WTC11 (cell line): ENCODE measurements around the gene KRT23. TPM values are rescaled to one million over a fixed set of nuclear protein-coding genes. Genes with fewer than 3 reads are reported as not detected.

ENCODE experiments used
- ATAC-seq: fragments of 200-7000 bp; cut with Tn5 transposase; 2 replicates; pipeline ENCODE4 v1.10.0; 2021; ENCODE audit warnings: mild to moderate bottlenecking, moderate library complexity
- CTCF ChIA-PET: fragments of 300-600 bp; sonication (Branson Sonifier 250); formaldehyde crosslinking; loops from one replicate; lab custom pipeline; 2021; ENCODE audit warnings: antibody characterized with exemption; lab: Charles Lee
- POLR2A ChIA-PET: fragments of 350-600 bp; sonication (Branson Sonifier 250); formaldehyde crosslinking; loops from one replicate; lab custom pipeline; 2021; ENCODE audit warnings: antibody characterized with exemption; lab: Charles Lee
- DNase-seq: peaks from one replicate; pipeline ENCODE4 v3.0.0; 2021; ENCODE audit warnings: low spot score
- H3K27ac Mint-ChIP-seq: 2 replicates; pipeline ENCODE4 v1.8.0; 2021; ENCODE audit warnings: mixed read lengths
- H3K27me3 Mint-ChIP-seq: 2 replicates; pipeline ENCODE4 v1.8.0; 2021; ENCODE audit warnings: low read depth, mild to moderate bottlenecking, moderate library complexity, mixed read lengths
- H3K36me3 Mint-ChIP-seq: 2 replicates; pipeline ENCODE4 v1.8.0; 2021; ENCODE audit warnings: mixed read lengths
- H3K4me1 Mint-ChIP-seq: 2 replicates; pipeline ENCODE4 v1.8.0; 2022; ENCODE audit warnings: mixed read lengths
- H3K4me3 Mint-ChIP-seq: 2 replicates; pipeline ENCODE4 v1.8.0; 2021; ENCODE audit warnings: mild to moderate bottlenecking, moderate library complexity, mixed read lengths
- H3K9me3 Mint-ChIP-seq: 2 replicates; pipeline ENCODE4 v1.8.0; 2021; ENCODE audit warnings: mixed read lengths
- AFF4 ChIP-seq: sonication (generic); formaldehyde crosslinking; IDR thresholded peaks from 2 replicates; pipeline ENCODE4 v1.8.1; 2023; ENCODE audit warnings: mild to moderate bottlenecking, missing genetic modification reagents, borderline replicate concordance
- ATF1 ChIP-seq: sonication (generic); formaldehyde crosslinking; IDR thresholded peaks from 2 replicates; pipeline ENCODE4 v1.8.1; 2023; ENCODE audit warnings: mild to moderate bottlenecking, moderate library complexity, missing genetic modification reagents
- ATF3 ChIP-seq: sonication (generic); formaldehyde crosslinking; conservative IDR thresholded peaks from 2 replicates; pipeline ENCODE4 v1.8.1; 2022; ENCODE audit warnings: mild to moderate bottlenecking, missing genetic modification reagents
- ATF6 ChIP-seq: sonication (generic); formaldehyde crosslinking; IDR thresholded peaks from 2 replicates; pipeline ENCODE4 v1.8.1; 2023; ENCODE audit warnings: mild to moderate bottlenecking, missing genetic modification reagents
- ETV6 ChIP-seq: sonication (generic); formaldehyde crosslinking; IDR thresholded peaks from 2 replicates; pipeline ENCODE4 v1.8.1; 2022; ENCODE audit warnings: mild to moderate bottlenecking, missing genetic modification reagents
- FOXJ3 ChIP-seq: sonication (generic); formaldehyde crosslinking; IDR thresholded peaks from 2 replicates; pipeline ENCODE4 v1.9.0; 2021; ENCODE audit warnings: missing genetic modification reagents, mild to moderate bottlenecking, borderline replicate concordance
- FOXP1 ChIP-seq: sonication (generic); formaldehyde crosslinking; IDR thresholded peaks from 2 replicates; pipeline ENCODE4 v1.8.0; 2022; ENCODE audit warnings: missing genetic modification reagents, mild to moderate bottlenecking, moderate library complexity, borderline replicate concordance
- GABPB1 ChIP-seq: sonication (generic); formaldehyde crosslinking; IDR thresholded peaks from 2 replicates; pipeline ENCODE4 v1.8.1; 2023; ENCODE audit warnings: mild to moderate bottlenecking, missing genetic modification reagents
- HMGA2 ChIP-seq: fragments of 250-450 bp; sonication (Bioruptor Pico); IDR thresholded peaks from 2 replicates; pipeline ENCODE4 v1.4.0; 2021; ENCODE audit warnings: mild to moderate bottlenecking, moderate library complexity
- JUN ChIP-seq: sonication (generic); formaldehyde crosslinking; IDR thresholded peaks from 2 replicates; pipeline ENCODE4 v1.8.0; 2023; ENCODE audit warnings: mild to moderate bottlenecking, missing genetic modification reagents
- MXD4 ChIP-seq: fragments of 250-450 bp; sonication (Bioruptor Pico); IDR thresholded peaks from 2 replicates; pipeline ENCODE4 v1.8.0; 2021; ENCODE audit warnings: mild to moderate bottlenecking, moderate library complexity, borderline replicate concordance
- RORB ChIP-seq: fragments of 250-450 bp; sonication (Bioruptor Pico); IDR thresholded peaks from 2 replicates; pipeline ENCODE4 v1.9.0; 2021; ENCODE audit warnings: mild to moderate bottlenecking
- SOX15 ChIP-seq: fragments of 250-450 bp; sonication (Bioruptor Pico); IDR thresholded peaks from 2 replicates; pipeline ENCODE4 v1.9.0; 2021; ENCODE audit warnings: mild to moderate bottlenecking
- SP1 ChIP-seq: sonication (generic); formaldehyde crosslinking; conservative IDR thresholded peaks from 2 replicates; pipeline ENCODE4 v1.8.1; 2022; ENCODE audit warnings: missing genetic modification reagents
- STAT6 ChIP-seq: sonication (generic); formaldehyde crosslinking; conservative IDR thresholded peaks from 2 replicates; pipeline ENCODE4 v1.8.1; 2023; ENCODE audit warnings: mild to moderate bottlenecking, low read depth, missing genetic modification reagents, moderate library complexity
- ZBTB21 ChIP-seq: sonication (generic); formaldehyde crosslinking; IDR thresholded peaks from 2 replicates; pipeline ENCODE4 v1.8.1; 2023; ENCODE audit warnings: mild to moderate bottlenecking, missing genetic modification reagents, borderline replicate concordance
- ZBTB43 ChIP-seq: sonication (generic); formaldehyde crosslinking; IDR thresholded peaks from 2 replicates; pipeline ENCODE4 v1.8.1; 2023; ENCODE audit warnings: mild to moderate bottlenecking, missing genetic modification reagents
- ZNF219 ChIP-seq: sonication (generic); formaldehyde crosslinking; IDR thresholded peaks from 2 replicates; pipeline ENCODE4 v1.8.0; 2023; ENCODE audit warnings: missing genetic modification reagents, mild to moderate bottlenecking, borderline replicate concordance
- ZNF232 ChIP-seq: sonication (generic); formaldehyde crosslinking; IDR thresholded peaks from 2 replicates; pipeline ENCODE4 v1.8.0; 2022; ENCODE audit warnings: mild to moderate bottlenecking, missing genetic modification reagents
- total RNA-seq: library from RNA; stranded (reverse); gene quantifications from 3 replicates; pipeline ENCODE4 v1.2.3, GENCODE V29; 2021

KRT23 gene
- total RNA-seq, 1 experiment from 2014 or later, result not detected

GRCh38 chr17:40926341-40926740 lies 11.1 kb downstream of the KRT23 start:
- no peak for DNase-seq
- ChIA-PET CTCF (no interaction called here), POLR2A (no interaction called here)
- Mint-ChIP-seq H3K4me3 (no peak overlapping the region), H3K27ac (peak overlapping the region; percentile 31; the same call in 1 of the 2 replicates), H3K27me3 (peaks cover 3% of the 10 kb centered on the region; the same call in 1 of the 2 replicates), H3K9me3 (no peaks in the 10 kb centered on the region), H3K4me1 (peaks cover 12% of the 10 kb centered on the region), H3K36me3 (no peaks in the 10 kb centered on the region)
- TF ChIP-seq SOX15 (CRISPR knock-in tag) (no peak), ZNF219 (CRISPR knock-in tag) (no peak), FOXP1 (no peak), STAT6 (no peak), JUN (CRISPR knock-in tag) (no peak), RORB (no peak), GABPB1 (CRISPR knock-in tag) (no peak), FOXJ3 (CRISPR knock-in tag) (no peak), AFF4 (CRISPR knock-in tag) (no peak), ETV6 (no peak), ATF3 (CRISPR knock-in tag) (no peak), MXD4 (CRISPR knock-in tag) (no peak), SP1 (CRISPR knock-in tag) (no peak), ZBTB43 (CRISPR knock-in tag) (no peak), ZNF232 (CRISPR knock-in tag) (no peak), HMGA2 (no peak), ZBTB21 (no peak), ATF6 (CRISPR knock-in tag) (no peak), ATF1 (CRISPR knock-in tag) (no peak)
- ATAC-seq, result peak; percentile 47
